Measurements from ENCODE around the gene ARSG. TPM values are rescaled to one million over a fixed set of nuclear protein-coding genes. Genes with fewer than 3 reads are reported as not detected.

The ARSG gene
- total RNA-seq, 4 donors from 2014 or later = 6.1 to 8.9 (median 7.0) TPM

DNA sequence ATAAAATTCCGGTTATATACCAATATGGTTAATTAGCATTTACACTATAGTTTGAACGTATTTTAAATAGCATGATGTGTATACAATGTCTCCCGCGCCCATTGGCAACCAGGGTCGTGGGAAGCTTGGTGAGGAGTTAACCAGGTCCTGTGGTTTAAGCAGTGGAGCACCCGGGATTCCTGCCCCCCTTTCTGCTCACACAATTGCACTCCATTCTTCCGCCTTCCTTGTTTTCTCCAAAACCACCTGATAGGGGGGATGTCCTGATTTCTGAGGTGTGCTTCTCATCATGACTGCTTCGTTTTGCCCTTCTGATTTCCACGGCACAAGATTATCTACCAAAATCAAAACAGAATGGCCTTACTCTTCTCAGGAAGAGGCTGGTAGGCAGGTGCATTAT lies 130.2 kb downstream of the ARSG start:
- no peak overlapping the region for H3K4me3 ChIP-seq
- H3K27me3 ChIP-seq = no peaks in the 10 kb centered on the region
- TF ChIP-seq POLR2A (IDR thresholded peaks at IDR 0.05) (no peak), CTCF (IDR thresholded peaks at IDR 0.05) (no peak)
- H3K27ac ChIP-seq = no peak overlapping the region
- WGBS, 2 donors = 84 to 95% methylated on average over 9 of the region's 9 CpGs
- H3K4me1 ChIP-seq = no peaks in the 10 kb centered on the region
- peaks cover 0 to 72% (median 4%) of the 10 kb centered on the region in 3 donors for H3K36me3 ChIP-seq
- DNase-seq = no peak
- H3K9me3 ChIP-seq = no peaks in the 10 kb centered on the region
- intact Hi-C loops (cut with DNase I) = no loop called here

DNA sequence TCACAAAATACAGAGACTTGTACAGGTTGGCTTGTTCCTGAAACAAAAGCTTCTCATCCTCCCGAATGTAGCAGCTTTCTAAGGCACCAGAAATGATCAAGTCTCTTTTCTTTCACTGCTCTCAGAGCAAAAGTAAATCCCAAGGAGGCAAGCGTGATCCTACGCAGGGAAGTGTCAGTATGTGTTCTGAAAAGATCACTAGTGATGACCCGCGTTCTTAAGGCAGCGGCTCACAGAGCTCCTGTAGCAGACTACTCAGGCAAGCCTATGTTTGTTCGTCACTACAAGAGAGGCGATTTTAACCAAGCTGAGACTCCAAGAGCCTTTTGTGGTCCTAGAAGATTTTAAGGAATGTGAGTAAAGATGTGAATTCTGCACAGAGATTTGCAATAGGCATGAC lies 131.5 kb downstream of the ARSG start:
- Histone ChIP-seq H3K36me3 (peaks cover 0 to 85% (median 4%) of the 10 kb centered on the region in 3 donors), H3K9me3 (no peaks in the 10 kb centered on the region), H3K4me3 (no peak overlapping the region), H3K4me1 (no peaks in the 10 kb centered on the region), H3K27ac (no peak overlapping the region), H3K27me3 (no peaks in the 10 kb centered on the region)
- no peak for TF ChIP-seq POLR2A (IDR thresholded peaks at IDR 0.05)
- no peak for TF ChIP-seq CTCF (IDR thresholded peaks at IDR 0.05)
- WGBS, 2 donors = 88 to 93% methylated on average over 8 of the region's 8 CpGs
- intact Hi-C loops (cut with DNase I) = no loop called here
- DNase-seq = no peak

- intact Hi-C loops (cut with DNase I) = no loop called here
- no peaks in the 10 kb centered on the region for H3K9me3 ChIP-seq
- H3K4me1 ChIP-seq = no peaks in the 10 kb centered on the region
- 93 to 94% methylated on average over 2 to 3 of the region's 3 CpGs for WGBS, 2 donors
- H3K27me3 ChIP-seq = no peaks in the 10 kb centered on the region
- H3K27ac ChIP-seq = no peak overlapping the region
- DNase-seq = no peak
- TF ChIP-seq POLR2A (IDR thresholded peaks at IDR 0.05) (no peak), CTCF (IDR thresholded peaks at IDR 0.05) (no peak)
- H3K4me3 ChIP-seq = no peak overlapping the region
- H3K36me3 ChIP-seq = peaks cover 0 to 90% (median 7%) of the 10 kb centered on the region in 3 donors
These were observed 132.0 kb downstream of the ARSG start for GRCh38 chr17:68423251-68423650.

DNA sequence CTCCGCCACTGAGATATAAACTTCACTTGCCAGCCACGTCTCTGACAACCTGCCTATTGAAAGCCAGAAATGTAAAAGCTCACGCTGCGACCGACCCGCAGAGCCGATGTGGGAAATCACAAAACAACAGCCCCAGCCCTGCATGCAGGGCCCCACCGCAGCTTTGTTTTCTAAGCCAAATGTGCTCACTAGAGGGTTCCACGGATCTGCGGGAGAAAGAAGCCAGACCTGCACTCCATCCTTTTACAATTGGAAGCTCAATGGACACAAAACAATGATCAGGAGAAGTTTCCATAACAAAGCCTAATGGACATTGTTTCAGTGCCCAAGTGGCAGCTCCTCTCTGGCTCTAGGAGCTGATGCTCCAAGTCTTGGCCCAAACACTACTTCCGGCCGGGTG lies 132.9 kb downstream of the ARSG start:
- DNase-seq = no peak
- Histone ChIP-seq H3K27ac (no peak overlapping the region), H3K36me3 (peaks cover 0 to 97% (median 11%) of the 10 kb centered on the region in 3 donors), H3K27me3 (no peaks in the 10 kb centered on the region), H3K4me3 (no peak overlapping the region), H3K9me3 (no peaks in the 10 kb centered on the region), H3K4me1 (no peaks in the 10 kb centered on the region)
- WGBS, 2 donors = 75 to 83% methylated on average over 7 to 12 of the region's 12 CpGs
- intact Hi-C loops (cut with DNase I) = no loop called here
- TF ChIP-seq POLR2A (IDR thresholded peaks at IDR 0.05) = no peak
- no peak for TF ChIP-seq CTCF (IDR thresholded peaks at IDR 0.05)

DNA sequence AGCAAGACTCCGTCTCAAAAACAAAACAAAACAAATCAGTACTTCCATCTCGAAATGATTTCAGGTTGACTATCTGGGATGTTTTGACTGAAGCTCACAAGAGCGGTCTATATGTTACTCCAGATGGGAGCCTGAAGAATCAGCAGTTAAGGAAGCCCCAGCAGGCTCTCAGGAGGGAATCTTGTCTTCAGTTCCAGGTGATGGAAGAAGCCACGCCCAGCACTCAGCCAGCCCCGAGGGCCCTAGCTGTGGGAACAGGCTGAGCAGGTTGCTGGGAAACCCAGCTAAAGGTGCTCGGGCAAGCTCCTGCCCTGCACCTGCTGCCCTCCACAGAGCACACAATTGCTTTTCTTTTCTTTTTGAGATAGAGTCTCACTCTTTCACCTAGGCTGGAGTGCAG lies 133.6 kb downstream of the ARSG start:
- Histone ChIP-seq H3K9me3 (no peaks in the 10 kb centered on the region), H3K4me3 (no peak overlapping the region), H3K36me3 (peaks cover 2 to 97% (median 11%) of the 10 kb centered on the region in 3 donors), H3K4me1 (no peaks in the 10 kb centered on the region), H3K27me3 (no peaks in the 10 kb centered on the region), H3K27ac (no peak overlapping the region)
- no peak for DNase-seq
- no peak for TF ChIP-seq CTCF (IDR thresholded peaks at IDR 0.05)
- no peak for TF ChIP-seq POLR2A (IDR thresholded peaks at IDR 0.05)
- intact Hi-C loops (cut with DNase I) = no loop called here
- 61 to 72% methylated on average over 5 to 6 of the region's 6 CpGs for WGBS, 2 donors
